22Rv1 (cell line): ENCODE data around the gene LYPD4.

Experiments
- CTCF ChIP-seq: fragments of 450-650 bp; IDR thresholded peaks from 2 replicates; pipeline ENCODE4 v1.5.1; 2017; ENCODE audit warnings: mild to moderate bottlenecking
- ZFX ChIP-seq: fragments of 450-650 bp; IDR thresholded peaks from 2 replicates; pipeline ENCODE4 v1.6.1; 2017; ENCODE audit warnings: antibody characterized with exemption, borderline replicate concordance

GRCh38 chr19:41883821-41884733 lies 39.6 kb upstream of the LYPD4 start:
- TF ChIP-seq CTCF (no peak), ZFX (no peak)
